LNCaP clone FGC (cell line): ENCODE data around the gene LIG4.

Source experiments
- DNase-seq: peaks from one replicate; pipeline ENCODE4 v3.0.0-alpha.2; 2011; ENCODE audit warnings: low read depth
- H3K4me3 ChIP-seq: 2 replicates; pipeline ENCODE4 v1.5.1; 2011; ENCODE audit warnings: mild to moderate bottlenecking, low read depth, low read length, control low read depth
- TF ChIP-seq, protein P1 (sequence below): IDR thresholded peaks from 2 replicates; pipeline ENCODE4 v1.5.1; 2012; ENCODE audit warnings: mild to moderate bottlenecking; ENCODE audit not compliant: control insufficient read depth, insufficient read depth; ENCODE audit errors: extremely low read depth

LIG4 gene

DNA sequence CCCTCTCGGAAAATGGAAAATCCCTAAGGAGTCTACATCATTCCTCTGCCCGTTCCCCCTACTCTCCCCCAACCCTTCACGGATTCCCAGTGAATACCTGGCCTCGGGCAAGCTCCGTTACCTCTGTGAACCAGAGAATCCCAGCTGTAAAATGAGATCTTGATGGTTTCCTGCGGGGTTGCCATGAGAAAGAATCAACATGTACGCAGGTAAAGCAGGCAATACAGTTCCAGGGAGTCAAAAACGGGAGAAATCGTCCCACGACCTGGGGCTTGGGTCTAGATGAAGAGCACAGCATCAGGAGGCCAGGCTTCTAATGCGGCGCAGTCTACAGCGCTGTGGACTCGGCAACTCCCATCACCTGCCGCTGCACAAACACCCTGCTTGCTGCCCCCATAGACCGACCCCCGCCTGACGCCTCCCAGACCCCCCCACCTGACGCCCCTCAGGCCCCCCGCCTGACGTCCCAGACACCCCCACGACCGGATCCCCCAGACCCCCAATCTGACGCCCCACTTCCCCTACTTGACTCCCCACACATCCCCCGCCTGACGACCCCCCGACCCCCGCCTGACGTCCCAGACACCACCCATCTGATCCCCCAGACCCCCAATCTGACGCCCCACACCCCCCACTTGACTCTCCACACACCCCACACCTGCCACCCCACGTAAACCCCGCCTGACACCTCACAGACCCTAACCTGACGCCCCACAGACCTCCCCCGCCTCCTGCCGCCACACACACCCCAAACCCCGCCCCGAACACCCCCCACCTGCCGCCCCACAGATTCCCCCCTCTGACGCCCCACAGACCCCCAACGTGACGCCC lies 680 bp downstream of the LIG4 start:
- TF ChIP-seq, protein P1, sequence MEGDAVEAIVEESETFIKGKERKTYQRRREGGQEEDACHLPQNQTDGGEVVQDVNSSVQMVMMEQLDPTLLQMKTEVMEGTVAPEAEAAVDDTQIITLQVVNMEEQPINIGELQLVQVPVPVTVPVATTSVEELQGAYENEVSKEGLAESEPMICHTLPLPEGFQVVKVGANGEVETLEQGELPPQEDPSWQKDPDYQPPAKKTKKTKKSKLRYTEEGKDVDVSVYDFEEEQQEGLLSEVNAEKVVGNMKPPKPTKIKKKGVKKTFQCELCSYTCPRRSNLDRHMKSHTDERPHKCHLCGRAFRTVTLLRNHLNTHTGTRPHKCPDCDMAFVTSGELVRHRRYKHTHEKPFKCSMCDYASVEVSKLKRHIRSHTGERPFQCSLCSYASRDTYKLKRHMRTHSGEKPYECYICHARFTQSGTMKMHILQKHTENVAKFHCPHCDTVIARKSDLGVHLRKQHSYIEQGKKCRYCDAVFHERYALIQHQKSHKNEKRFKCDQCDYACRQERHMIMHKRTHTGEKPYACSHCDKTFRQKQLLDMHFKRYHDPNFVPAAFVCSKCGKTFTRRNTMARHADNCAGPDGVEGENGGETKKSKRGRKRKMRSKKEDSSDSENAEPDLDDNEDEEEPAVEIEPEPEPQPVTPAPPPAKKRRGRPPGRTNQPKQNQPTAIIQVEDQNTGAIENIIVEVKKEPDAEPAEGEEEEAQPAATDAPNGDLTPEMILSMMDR, result no peak

DNA sequence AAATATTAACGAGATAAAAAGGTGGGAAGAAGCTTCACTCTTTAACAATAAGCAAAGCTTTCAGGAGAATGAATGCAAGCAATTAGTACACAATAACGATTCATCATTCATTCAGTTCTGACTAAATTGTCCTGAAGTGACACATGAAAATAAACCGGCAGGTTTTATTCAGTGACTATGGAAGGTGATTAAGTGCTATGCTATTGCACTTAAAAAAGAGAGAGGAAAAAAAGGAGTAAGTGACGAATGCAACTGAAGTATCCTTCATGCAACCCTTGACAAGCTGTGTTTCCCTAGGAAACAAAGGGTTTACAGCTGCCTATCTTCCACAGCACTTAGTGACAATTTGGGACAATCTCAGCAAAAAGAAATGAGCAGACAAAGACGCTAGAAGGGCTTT lies 1.4 kb downstream of the LIG4 start:
- no peak overlapping the region for H3K4me3 ChIP-seq
- TF ChIP-seq, protein P1, result no peak
- no peak for DNase-seq

More for the DNA sequence above, 680 bp downstream of the LIG4 start:
- DNase-seq, result no peak
- H3K4me3 ChIP-seq, result peak overlapping the region; percentile 46

DNA sequence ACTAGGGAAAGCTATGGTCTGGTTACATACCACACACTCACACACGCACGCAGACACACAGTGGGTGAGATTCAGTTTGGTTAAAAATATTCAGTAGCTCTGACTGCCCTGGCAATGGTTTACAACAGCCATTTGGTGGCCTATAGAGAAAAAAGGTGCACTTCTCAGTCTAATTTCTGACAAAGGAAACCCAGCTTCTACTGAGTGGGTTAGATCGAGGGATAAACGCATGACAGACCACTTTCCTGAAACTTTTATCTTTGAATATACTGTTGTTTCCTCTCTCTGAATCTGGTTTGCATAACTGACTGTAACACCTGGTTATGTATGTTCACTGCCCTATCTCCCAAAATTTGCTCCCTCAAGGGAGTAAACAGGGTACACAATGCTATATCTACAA lies 2.5 kb downstream of the LIG4 start:
- no peak overlapping the region for H3K4me3 ChIP-seq
- TF ChIP-seq, protein P1, result no peak
- no peak for DNase-seq

DNA sequence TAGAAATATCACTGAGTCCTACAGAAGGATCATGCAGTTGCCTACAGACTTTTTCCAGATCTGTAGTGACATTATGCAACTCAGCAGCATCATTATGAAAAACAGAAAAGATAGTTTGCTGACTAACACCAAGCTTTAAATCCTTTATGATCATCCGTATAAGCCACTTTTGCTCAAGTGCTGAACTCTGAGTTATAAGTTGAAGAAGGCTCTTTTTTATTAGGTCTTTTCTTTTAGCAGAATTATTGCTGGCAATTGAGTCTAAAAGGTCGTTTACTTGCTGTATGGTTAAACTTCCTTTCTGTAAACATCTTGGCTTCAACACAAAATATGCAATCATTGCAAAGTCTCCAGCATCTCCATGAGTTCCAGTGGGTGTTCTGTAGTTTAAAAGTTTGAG lies 4.8 kb downstream of the LIG4 start:
- TF ChIP-seq, protein P1, result no peak
- DNase-seq, result no peak
- no peak overlapping the region for H3K4me3 ChIP-seq

DNA sequence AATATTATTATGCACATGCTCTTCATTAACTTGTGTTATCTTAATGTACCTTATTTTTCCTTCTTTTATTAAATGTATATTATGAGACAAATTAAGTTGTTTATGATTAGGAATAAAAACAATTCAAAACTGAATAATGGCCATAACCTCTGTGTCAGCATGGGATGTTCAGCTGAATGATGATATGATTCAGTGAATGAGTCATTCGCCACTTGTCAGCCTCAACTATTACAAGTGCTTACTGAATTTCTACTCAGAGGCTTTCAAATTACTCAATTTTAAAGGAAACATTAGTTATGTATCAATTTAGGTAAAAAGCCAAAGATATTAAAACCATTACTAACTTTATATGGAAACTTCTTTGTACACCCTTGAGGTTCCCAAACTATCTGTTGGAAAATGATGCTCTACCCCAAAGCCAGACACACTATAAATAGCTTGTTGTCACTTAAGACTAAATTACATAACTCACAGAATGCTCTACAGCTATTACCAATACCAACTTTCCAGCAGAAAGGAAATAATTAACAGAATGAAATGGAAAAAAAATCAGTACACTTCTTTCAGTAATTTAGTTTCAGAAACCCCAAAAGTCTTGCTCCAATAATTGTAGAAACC lies 14.4 kb downstream of the LIG4 start:
- TF ChIP-seq, protein P1, result no peak
- no peak overlapping the region for H3K4me3 ChIP-seq
- DNase-seq, result no peak

DNA sequence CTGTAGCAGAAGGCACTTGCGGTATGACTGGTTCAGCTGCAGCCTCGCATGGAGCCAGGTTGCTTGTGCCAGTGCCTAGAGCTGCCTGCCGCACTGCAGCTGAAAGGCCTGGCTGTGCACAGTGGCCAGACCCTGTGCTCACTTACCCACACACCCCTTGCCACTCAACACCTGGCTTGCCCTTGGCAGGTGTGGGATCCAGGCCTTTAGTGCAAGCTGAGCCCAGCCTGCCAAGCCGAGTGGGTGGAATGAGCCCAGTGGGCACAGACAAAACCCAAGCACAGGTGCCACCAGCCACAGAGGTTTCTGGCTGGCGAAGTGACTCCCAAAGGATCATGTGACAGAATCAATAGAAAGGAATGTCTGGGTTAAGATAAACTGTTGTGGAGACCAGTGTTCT lies 19.5 kb downstream of the LIG4 start:
- TF ChIP-seq, protein P1, result no peak
- no peak overlapping the region for H3K4me3 ChIP-seq
- no peak for DNase-seq

DNA sequence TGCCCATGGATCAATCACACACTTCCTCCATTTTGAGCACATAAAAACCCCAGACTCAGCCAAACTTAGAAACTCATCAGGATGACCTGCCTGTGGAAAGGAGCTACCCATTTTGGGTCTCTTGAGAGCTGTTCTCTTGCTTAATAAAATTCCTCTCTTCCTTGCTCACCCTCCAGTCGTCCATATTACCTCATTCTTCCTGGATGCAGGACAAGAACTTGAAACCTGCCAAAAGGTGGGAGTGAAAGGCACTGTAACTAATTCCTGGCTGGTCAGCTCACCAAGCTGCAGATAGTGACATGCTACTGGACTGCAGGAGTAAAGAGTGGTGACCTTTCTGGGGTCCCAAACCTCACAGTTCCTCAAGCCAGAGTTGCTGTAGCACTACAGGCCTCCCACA lies 20.2 kb downstream of the LIG4 start:
- TF ChIP-seq, protein P1, result no peak
- no peak for DNase-seq
- H3K4me3 ChIP-seq, result no peak overlapping the region
